ENCODE results near the gene NOXO1. TPM values are rescaled to one million over a fixed set of nuclear protein-coding genes. Genes with fewer than 3 reads are reported as not detected.

The NOXO1 gene
- total and polyA plus RNA-seq, 9 of the 15 experiments (the other 6 are each of a cell fraction or from before 2014, with no cell fraction given): not detected

- no peak for TF ChIP-seq CHD7 (IDR thresholded peaks at IDR 0.05; ENCODE audit: low read depth, low read length)
- TF ChIP-seq USF2 (CRISPR knock-in tag; IDR thresholded peaks at IDR 0.05): no peak
- TF ChIP-seq MCM2 (IDR thresholded peaks at IDR 0.05; ENCODE audit: low read depth): no peak
- TF ChIP-seq MEIS2 (IDR thresholded peaks at IDR 0.05; ENCODE audit: partially characterized antibody): peak; percentile 89
- TF ChIP-seq MXD1 (CRISPR knock-in tag; IDR thresholded peaks at IDR 0.05; ENCODE audit: borderline replicate concordance, poor library complexity, severe bottlenecking): no peak
- peak; percentile 51; the same call in 1 of the 2 replicates for TF ChIP-seq ZC3H4 (CRISPR knock-in tag; IDR thresholded peaks at IDR 0.05; ENCODE audit: borderline replicate concordance)
- no peak for TF ChIP-seq ETV6 (IDR thresholded peaks at IDR 0.05; ENCODE audit: borderline replicate concordance in 1 of 2, low read depth in 2 of 2, low read length in 1 of 2)
- no peak for TF ChIP-seq ETV6 (CRISPR knock-in tag; IDR thresholded peaks at IDR 0.05; ENCODE audit: borderline replicate concordance)
- TF ChIP-seq THRA (IDR thresholded peaks at IDR 0.05): no peak
- no peak for TF ChIP-seq IRF9 (tag; IDR thresholded peaks at IDR 0.05)
- TF ChIP-seq ZNF444 (CRISPR knock-in tag; IDR thresholded peaks at IDR 0.05): no peak
Observed at GRCh38 chr16:1942047-1942809, 39.0 kb downstream of the NOXO1 start (continued).

Data from K562 (cell line).